Mesenchymal stem cell (in vitro differentiated cells and primary cell): Measurements from ENCODE around the gene MTA2.

ENCODE experiments used
- DNase-seq: peaks from one replicate; pipeline ENCODE4 v3.0.0-alpha.2; 2013
- H2AFZ ChIP-seq: one replicate; pipeline ENCODE4 v1.6.1; 2013; ENCODE audit warnings: low read depth, mild to moderate bottlenecking, control low read depth, inconsistent platforms, low read length, moderate library complexity
- H2AK5ac ChIP-seq: 2 replicates; pipeline ENCODE4 v1.6.1; 2013; ENCODE audit warnings: low read length, moderate library complexity, mild to moderate bottlenecking, inconsistent platforms; ENCODE audit not compliant: severe bottlenecking
- H2BK120ac ChIP-seq: one replicate; pipeline ENCODE4 v1.6.1; 2013; ENCODE audit warnings: low read depth, mild to moderate bottlenecking, inconsistent platforms, low read length, moderate library complexity
- H2BK12ac ChIP-seq, 2 experiments: one replicate each; pipeline ENCODE4 v1.6.1; 2013; ENCODE audit warnings: inconsistent platforms in 2 of 2, low read length in 2 of 2, mild to moderate bottlenecking in 2 of 2, moderate library complexity in 2 of 2, control low read depth in 1 of 2
- H2BK15ac ChIP-seq: one replicate; pipeline ENCODE4 v1.6.1; 2013; ENCODE audit warnings: mild to moderate bottlenecking, low read depth, inconsistent platforms; ENCODE audit not compliant: poor library complexity, severe bottlenecking
- H2BK5ac ChIP-seq: 2 replicates; pipeline ENCODE4 v1.6.1; 2013; ENCODE audit warnings: low read depth, mild to moderate bottlenecking, low read length, control low read depth, inconsistent platforms; ENCODE audit not compliant: poor library complexity, severe bottlenecking
- H3K14ac ChIP-seq, 2 experiments: one replicate each; pipeline ENCODE4 v1.6.1; 2013; ENCODE audit warnings: inconsistent platforms in 2 of 2, low read length in 2 of 2, control low read depth in 1 of 2, mild to moderate bottlenecking in 1 of 2, moderate library complexity in 1 of 2
- H3K18ac ChIP-seq, 2 experiments: one replicate each; pipeline ENCODE4 v1.6.1; 2013; ENCODE audit warnings: inconsistent platforms in 2 of 2, low read length in 2 of 2, control low read depth in 1 of 2, low read depth in 1 of 2, mild to moderate bottlenecking in 1 of 2
- H3K23ac ChIP-seq, 2 experiments: one replicate each; pipeline ENCODE4 v1.6.1; 2013; ENCODE audit warnings: inconsistent platforms in 2 of 2, low read length in 2 of 2, mild to moderate bottlenecking in 2 of 2, moderate library complexity in 2 of 2, control low read depth in 1 of 2
- H3K27ac ChIP-seq: 2 replicates; pipeline ENCODE4 v1.5.1; 2013; ENCODE audit warnings: mild to moderate bottlenecking, moderate library complexity, low read length, control low read depth, inconsistent platforms; ENCODE audit not compliant: poor library complexity, severe bottlenecking
- H3K27me3 ChIP-seq, 2 experiments: 2 replicates each; pipeline versions ENCODE4 v1.6.1 to v1.7.0; 2013; ENCODE audit warnings: low read length in 2 of 2, mild to moderate bottlenecking in 2 of 2, moderate library complexity in 2 of 2, control low read depth in 1 of 2, inconsistent platforms in 1 of 2; ENCODE audit not compliant: control insufficient read depth in 1 of 2, insufficient read depth in 1 of 2
- H3K36me3 ChIP-seq, 2 experiments: 2 replicates each; pipeline versions ENCODE4 v1.6.1 to v1.7.0; 2013; ENCODE audit warnings: low read length in 2 of 2, control low read depth in 1 of 2, inconsistent platforms in 1 of 2, low read depth in 1 of 2, mild to moderate bottlenecking in 1 of 2; ENCODE audit not compliant: insufficient read depth in 2 of 2, control insufficient read depth in 1 of 2
- H3K4ac ChIP-seq, 2 experiments: one replicate each; pipeline ENCODE4 v1.6.1; 2013; ENCODE audit warnings: inconsistent platforms in 2 of 2, low read length in 2 of 2, mild to moderate bottlenecking in 2 of 2, moderate library complexity in 2 of 2, control low read depth in 1 of 2, low read depth in 1 of 2
- H3K4me1 ChIP-seq: 2 replicates; pipeline ENCODE4 v1.6.1; 2013; ENCODE audit warnings: low read depth, low read length, control low read depth; ENCODE audit not compliant: control insufficient read depth, insufficient read depth
- H3K4me2 ChIP-seq: 2 replicates; pipeline ENCODE4 v1.6.1; 2013; ENCODE audit warnings: low read length, mild to moderate bottlenecking, inconsistent platforms; ENCODE audit not compliant: poor library complexity, severe bottlenecking
- H3K4me3 ChIP-seq, 2 experiments: 2 replicates each; pipeline versions ENCODE4 v1.5.1 to v1.7.0; 2013; ENCODE audit warnings: low read length in 2 of 2, mild to moderate bottlenecking in 2 of 2, control low read depth in 1 of 2, low read depth in 1 of 2; ENCODE audit not compliant: insufficient read depth in 1 of 2
- H3K79me1 ChIP-seq: replicated peaks from 2 replicates; pipeline ENCODE4 v1.6.1; 2013; ENCODE audit warnings: mild to moderate bottlenecking, control low read depth, low read length, inconsistent platforms; ENCODE audit not compliant: poor library complexity, severe bottlenecking
- H3K9ac ChIP-seq: 2 replicates; pipeline ENCODE4 v1.7.0; 2013; ENCODE audit warnings: mild to moderate bottlenecking, low read length, moderate library complexity
- H3K9me3 ChIP-seq: 2 replicates; pipeline ENCODE4 v1.7.0; 2013; ENCODE audit warnings: mild to moderate bottlenecking, low read length; ENCODE audit not compliant: control insufficient read depth
- H4K8ac ChIP-seq: one replicate; pipeline ENCODE4 v1.6.1; 2013; ENCODE audit warnings: inconsistent platforms, mild to moderate bottlenecking, low read length, moderate library complexity
- H4K91ac ChIP-seq: one replicate; pipeline ENCODE4 v1.6.1; 2013; ENCODE audit warnings: mild to moderate bottlenecking, low read length, inconsistent platforms
- WGBS: methylation state at CpG from one replicate; pipeline ENCODE4 v1.1.7; 2013; ENCODE audit warnings: mixed read lengths; 5-methylcytosine and 5-hydroxymethylcytosine counted together

Gene MTA2

DNA sequence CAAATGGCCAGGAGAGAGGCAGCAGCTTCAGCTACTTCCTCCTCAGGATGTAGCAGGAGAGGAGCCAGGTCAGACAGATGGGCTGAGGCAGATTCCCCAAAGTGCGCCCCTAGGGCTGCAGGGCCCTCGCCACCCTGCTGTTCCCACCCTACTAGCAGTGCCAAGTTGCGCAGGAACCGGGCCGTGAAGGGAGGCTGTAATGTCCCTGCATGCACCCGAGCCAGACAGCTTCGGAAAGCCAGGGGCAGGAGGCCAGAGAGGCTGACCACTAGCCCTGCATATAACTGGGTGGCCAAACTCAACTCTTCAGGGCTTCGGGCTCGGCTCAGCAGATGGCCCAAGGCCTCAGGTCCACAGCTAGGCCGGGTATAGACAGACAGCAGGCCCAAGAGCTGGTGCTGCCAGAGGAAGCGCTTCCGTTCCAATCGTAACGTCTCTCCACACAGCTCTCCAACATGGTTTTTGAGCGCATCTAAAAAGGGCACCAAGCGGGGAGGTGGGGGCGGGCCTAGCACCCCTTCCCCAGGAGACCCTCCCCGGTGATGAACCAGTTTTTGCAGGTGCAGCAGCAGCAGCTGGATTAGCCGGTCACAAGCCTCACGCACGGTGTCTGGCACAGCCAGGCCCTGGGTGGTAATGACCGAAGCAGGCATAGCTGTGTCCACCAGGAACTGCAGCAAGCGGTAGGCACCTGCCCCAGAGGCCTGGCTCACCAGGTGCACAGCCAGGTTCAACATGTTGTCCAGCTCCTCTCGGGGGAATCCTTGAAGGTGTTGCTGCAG lies 46.7 kb upstream of the MTA2 start:
- H3K27me3 ChIP-seq = no peaks in the 10 kb centered on the region
- H2BK12ac ChIP-seq = no peak overlapping the region
- 96% methylated on average over 24 of the region's 24 CpGs for WGBS
- no peak overlapping the region for H3K27ac ChIP-seq
- H2BK15ac ChIP-seq = peak overlapping the region; percentile 56
- H2AFZ ChIP-seq = no peak overlapping the region
- H3K23ac ChIP-seq = no peak overlapping the region
- H3K4ac ChIP-seq = no peak overlapping the region
- H4K8ac ChIP-seq = no peak overlapping the region
- peak overlapping the region; percentile 65 for H3K9ac ChIP-seq
- no peaks in the 10 kb centered on the region for H3K9me3 ChIP-seq
- no peak overlapping the region for H2AK5ac ChIP-seq
- H4K91ac ChIP-seq = no peak overlapping the region
- H3K4me3 ChIP-seq = no peak overlapping the region
- H3K36me3 ChIP-seq = peaks cover 43% of the 10 kb centered on the region in 2 experiments
- H3K4me2 ChIP-seq = no peak overlapping the region
- H3K79me1 ChIP-seq = peaks cover 24% of the 10 kb centered on the region
- no peak overlapping the region for H2BK120ac ChIP-seq
- H3K4me1 ChIP-seq = peaks cover 14% of the 10 kb centered on the region
- no peak for DNase-seq
- no peak overlapping the region for H3K18ac ChIP-seq
- H3K14ac ChIP-seq = no peak overlapping the region
- no peak overlapping the region for H2BK5ac ChIP-seq

DNA sequence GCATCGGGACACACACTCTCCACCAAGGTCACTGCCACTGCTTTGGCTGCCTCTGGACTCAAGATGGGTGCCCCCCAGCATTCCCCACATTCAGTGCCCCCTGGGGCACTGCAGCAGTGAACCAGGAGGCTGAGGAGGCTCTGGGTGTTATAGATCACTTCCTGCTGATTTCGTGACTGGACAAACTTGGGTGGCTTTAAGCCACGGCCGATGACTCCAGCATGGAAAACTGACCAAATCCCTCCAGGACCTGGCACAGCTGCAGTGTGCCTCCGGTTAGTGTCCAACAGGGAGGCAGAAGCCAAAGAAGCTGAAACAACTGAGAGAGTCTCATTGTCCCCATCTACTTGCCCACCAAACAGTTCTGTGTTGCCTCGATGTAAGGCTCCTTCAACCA lies 45.9 kb upstream of the MTA2 start:
- H2AK5ac ChIP-seq = no peak overlapping the region
- H3K4me2 ChIP-seq = no peak overlapping the region
- H4K91ac ChIP-seq = no peak overlapping the region
- H3K4ac ChIP-seq = no peak overlapping the region
- H3K4me3 ChIP-seq = no peak overlapping the region
- no peak overlapping the region for H3K14ac ChIP-seq
- no peak overlapping the region for H4K8ac ChIP-seq
- peaks cover 21% of the 10 kb centered on the region for H3K79me1 ChIP-seq
- no peak overlapping the region for H2BK12ac ChIP-seq
- H2BK5ac ChIP-seq = no peak overlapping the region
- no peak overlapping the region for H3K23ac ChIP-seq
- H3K27ac ChIP-seq = no peak overlapping the region
- H2BK120ac ChIP-seq = no peak overlapping the region
- WGBS = 92% methylated on average over 6 of the region's 6 CpGs
- H3K18ac ChIP-seq = no peak overlapping the region
- H3K4me1 ChIP-seq = peaks cover 14% of the 10 kb centered on the region
- H3K36me3 ChIP-seq = peaks cover 45 to 49% of the 10 kb centered on the region in 2 experiments
- no peaks in the 10 kb centered on the region for H3K9me3 ChIP-seq
- H2BK15ac ChIP-seq = peak overlapping the region; percentile 56
- DNase-seq = no peak
- H2AFZ ChIP-seq = no peak overlapping the region
- H3K27me3 ChIP-seq = no peaks in the 10 kb centered on the region
- H3K9ac ChIP-seq = peak overlapping the region; percentile 65

- peaks cover 45 to 50% of the 10 kb centered on the region in 2 experiments for H3K36me3 ChIP-seq
- H4K8ac ChIP-seq = no peak overlapping the region
- H2BK12ac ChIP-seq = peak overlapping the region in 1 of 2 experiments; percentile 71
- peak overlapping the region; percentile 65 for H3K9ac ChIP-seq
- H3K27me3 ChIP-seq = no peaks in the 10 kb centered on the region
- H2BK15ac ChIP-seq = peak overlapping the region; percentile 12
- no peak overlapping the region for H2AK5ac ChIP-seq
- no peak overlapping the region for H3K23ac ChIP-seq
- H3K9me3 ChIP-seq = no peaks in the 10 kb centered on the region
- H3K79me1 ChIP-seq = peaks cover 21% of the 10 kb centered on the region
- no peak for DNase-seq
- peak overlapping the region in 1 of 2 experiments; percentile 95 for H3K4me3 ChIP-seq
- peak overlapping the region; percentile 1 for H3K4me2 ChIP-seq
- H3K4ac ChIP-seq = no peak overlapping the region
- H2BK120ac ChIP-seq = no peak overlapping the region
- no peak overlapping the region for H3K27ac ChIP-seq
- H3K4me1 ChIP-seq = peaks cover 14% of the 10 kb centered on the region
- H2AFZ ChIP-seq = no peak overlapping the region
- no peak overlapping the region for H3K14ac ChIP-seq
- H4K91ac ChIP-seq = peak overlapping the region; percentile 53
- WGBS = 78% methylated on average over 31 of the region's 32 CpGs
- no peak overlapping the region for H3K18ac ChIP-seq
- H2BK5ac ChIP-seq = no peak overlapping the region
Observed at GRCh38 chr11:62646825-62647608, 45.4 kb upstream of the MTA2 start.
